GM12878 (cell line): ENCODE data around the gene ALG3. TPM values are rescaled to one million over a fixed set of nuclear protein-coding genes. Genes with fewer than 3 reads are reported as not detected.

ENCODE experiments used
- ATAC-seq: fragments of 200-7000 bp; cut with Tn5 transposase; 3 replicates; pipeline ENCODE4 v1.9.1; 2020; ENCODE audit warnings: mild to moderate bottlenecking, moderate library complexity
- BruUV-seq: library from RNA; stranded (reverse); fragments of 400-500 nt; replicated peaks from 2 replicates; lab custom pipeline; 2021; lab: Mats Ljungman, UMichigan
- CTCF ChIA-PET: fragments of 300-600 bp; sonication (Branson Sonifier 250); formaldehyde crosslinking; extraction: SDS; loops from one replicate; lab custom pipeline; 2021; ENCODE audit warnings: inconsistent platforms; lab: Yijun Ruan, JAX
- POLR2A ChIA-PET: fragments of 350-600 bp; formaldehyde crosslinking; extraction: SDS; loops from one replicate; lab custom pipeline; 2021; ENCODE audit warnings: inconsistent platforms; lab: Charles Lee
- RAD21 ChIA-PET: fragments of 300-600 bp; sonication (Branson Sonifier 250); formaldehyde crosslinking; loops from one replicate; lab custom pipeline; 2023; ENCODE audit warnings: antibody characterized with exemption; ENCODE audit not compliant: unreplicated experiment; lab: Charles Lee
- SMC1A ChIA-PET: fragments of 300-600 bp; sonication (Branson Sonifier 250); formaldehyde crosslinking; loops from one replicate; lab custom pipeline; 2023; ENCODE audit not compliant: unreplicated experiment, uncharacterized antibody; lab: Charles Lee
- DNase-seq: peaks from one replicate; pipeline ENCODE4 v3.0.0-alpha.2; 2011; ENCODE audit warnings: low read depth, low spot score
- FAIRE-seq: peaks from 3 replicates; lab custom pipeline; 2011; peaks lifted over from hg19 to GRCh38; lab: Jason Lieb, UNC
- H2AFZ ChIP-seq: 2 replicates; pipeline ENCODE4 v1.6.0; 2011; ENCODE audit warnings: low read depth, low read length, control low read depth; ENCODE audit not compliant: control insufficient read depth
- H3K27ac ChIP-seq: 2 replicates; pipeline ENCODE4 v1.5.1; 2011; ENCODE audit warnings: control low read depth; ENCODE audit not compliant: control insufficient read depth, insufficient read depth
- H3K27me3 ChIP-seq, 2 experiments: replicated peaks in 1 of 2; 2 replicates each; pipeline versions ENCODE4 v1.6.0 to v1.6.1; 2011; ENCODE audit warnings: low read length in 1 of 2; ENCODE audit not compliant: control insufficient read depth in 2 of 2, insufficient read depth in 2 of 2
- H3K36me3 ChIP-seq, 2 experiments: 2 replicates each; pipeline ENCODE4 v1.5.1; 2011; ENCODE audit warnings: low read length in 1 of 2; ENCODE audit not compliant: control insufficient read depth in 2 of 2, insufficient read depth in 2 of 2
- H3K4me1 ChIP-seq: 2 replicates; pipeline ENCODE4 v1.6.1; 2011; ENCODE audit warnings: mild to moderate bottlenecking, low read length, moderate library complexity, mixed read lengths; ENCODE audit not compliant: control insufficient read depth, insufficient read depth
- H3K4me2 ChIP-seq: 2 replicates; pipeline ENCODE4 v1.6.0; 2011; ENCODE audit warnings: control low read depth; ENCODE audit not compliant: control insufficient read depth, insufficient read depth
- H3K4me3 ChIP-seq: fragments of 200-600 bp; sonication (generic); 2 replicates; pipeline ENCODE4 v1.5.1; 2016
- H3K79me2 ChIP-seq: 2 replicates; pipeline ENCODE4 v1.6.0; 2011; ENCODE audit warnings: low read length; ENCODE audit not compliant: control insufficient read depth, insufficient read depth
- H3K9ac ChIP-seq: 2 replicates; pipeline ENCODE4 v1.8.0; 2011; ENCODE audit warnings: low read length, control low read depth, mixed read lengths; ENCODE audit not compliant: control insufficient read depth, insufficient read depth
- H3K9me3 ChIP-seq: replicated peaks from 3 replicates; pipeline ENCODE4 v1.5.1; 2011; ENCODE audit warnings: mild to moderate bottlenecking, low read length; ENCODE audit not compliant: control insufficient read depth, insufficient read depth
- H4K20me1 ChIP-seq: 2 replicates; pipeline ENCODE4 v1.6.0; 2011; ENCODE audit not compliant: control insufficient read depth, insufficient read depth
- E2F4 ChIP-seq: IDR thresholded peaks from 2 replicates; pipeline ENCODE4 v1.6.1; 2012; ENCODE audit warnings: low read depth, low read length, improper control_type of control experiment
- EED ChIP-seq: sonication (generic); IDR thresholded peaks from 2 replicates; pipeline ENCODE4 v1.6.1; 2016; ENCODE audit warnings: antibody characterized with exemption, low read depth
- GATAD2B ChIP-seq: fragments of 450-650 bp; conservative IDR thresholded peaks from 2 replicates; pipeline ENCODE4 v1.6.1; 2017; ENCODE audit warnings: low read depth, mild to moderate bottlenecking, moderate library complexity
- NR2F1 ChIP-seq: fragments of 450-650 bp; conservative IDR thresholded peaks from 2 replicates; pipeline ENCODE4 v1.6.1; 2017; ENCODE audit warnings: mild to moderate bottlenecking
- POU2F2 ChIP-seq: IDR thresholded peaks from 3 replicates; pipeline ENCODE4 v1.6.1; 2011; ENCODE audit warnings: low read depth, mild to moderate bottlenecking, low read length, borderline replicate concordance
- RELB ChIP-seq: fragments of 450-650 bp; IDR thresholded peaks from 2 replicates; pipeline ENCODE4 v1.6.1; 2017; ENCODE audit warnings: low read depth, mild to moderate bottlenecking, moderate library complexity
- TCF12 ChIP-seq: IDR thresholded peaks from 2 replicates; pipeline ENCODE4 v1.6.1; 2011; ENCODE audit warnings: low read depth, mild to moderate bottlenecking, low read length
- WRNIP1 ChIP-seq: IDR thresholded peaks from 2 replicates; pipeline ENCODE4 v1.6.1; 2011; ENCODE audit warnings: low read depth, low read length, improper control_type of control experiment, borderline replicate concordance
- ZBED1 ChIP-seq: IDR thresholded peaks from 2 replicates; pipeline ENCODE4 v1.6.1; 2016; ENCODE audit warnings: borderline replicate concordance
- WGBS: methylation state at CpG from one replicate; pipeline ENCODE4 v1.1.6; 2016; ENCODE audit warnings: low lambda C conversion rate; ENCODE audit not compliant: insufficient replicate concordance, insufficient coverage; ENCODE audit errors: missing lambda C conversion rate; 5-methylcytosine and 5-hydroxymethylcytosine counted together
- in situ Hi-C: fragments of 300-500 bp; cut with MboI; formaldehyde crosslinking; loops from 9 replicates; pipeline ENCODE4 v1.14.3; 2018; ENCODE audit warnings: mixed read lengths
- intact Hi-C: fragments of 100-400 bp; cut with micrococcal nuclease; formaldehyde crosslinking; loops from one replicate; pipeline ENCODE4 v1.14.2; 2022; ENCODE audit not compliant: unreplicated experiment
- polyA plus RNA-seq, 11 experiments: library from polyadenylated mRNA; depleted of rRNA in 4 of 11; unstranded in 6 of 11; stranded (reverse) in 5 of 11; fragments of >200 nt; fragmentation: Nextera tagmentation in 4 of 11; fragmentation: Illumina TruSeq in 1 of 11; extraction: Ambion mirVana in 4 of 11; extraction: Trizol in 1 of 11; gene quantifications; 1 replicate in 1 of 11; 2 replicates in 10 of 11; pipeline versions ENCODE4 v1.2.1 to v1.2.3, GENCODE V29; 2011 to 2016; ENCODE audit warnings: inconsistent platforms in 2 of 11, missing spikeins in 2 of 11, low read depth in 1 of 11
- total RNA-seq, 4 experiments: library from RNA; depleted of rRNA in 3 of 4; stranded (reverse); fragments of >200 nt in 3 of 4; fragmentation: Illumina TruSeq in 1 of 4; extraction: Trizol in 1 of 4; gene quantifications; 2 replicates each; pipeline versions ENCODE4 v1.2.1 to v1.2.3, GENCODE V29; 2013 to 2021
- TF ChIP-seq, protein P1 (sequence below): IDR thresholded peaks from 2 replicates; pipeline ENCODE4 v1.6.1; 2012; ENCODE audit warnings: low read length, inconsistent platforms

ALG3 gene
- total and polyA plus RNA-seq, 10 of the 15 experiments (the other 5 are each of a cell fraction or from before 2014, with no cell fraction given): 13.6 to 84.7 (median 39.4) TPM

GRCh38 chr3:184257083-184257915 lies 8.5 kb upstream of the ALG3 start:
- RAD21 ChIA-PET: interaction anchor here (0.7 kb wide), 1 partner anchor 49 kb away, joined by 4 read pairs; no protein-coding TSS in a partner anchor
- Histone ChIP-seq H3K36me3 (no peaks in the 10 kb centered on the region), H3K4me2 (no peak overlapping the region), H3K27me3 (peaks cover 2 to 4% of the 10 kb centered on the region in 2 experiments; a peak in 3 of 4 replicates), H2AFZ (no peak overlapping the region), H3K27ac (no peak overlapping the region), H3K4me3 (no peak overlapping the region), H3K9ac (no peak overlapping the region), H3K9me3 (no peaks in the 10 kb centered on the region), H3K4me1 (0 out of 2 replicates have a peak, but pooled peaks cover 4% of the 10 kb centered on the region), H3K79me2 (no peaks in the 10 kb centered on the region), H4K20me1 (no peaks in the 10 kb centered on the region)
- WGBS: 83% methylated on average over 22 of the region's 23 CpGs
- no TSS peak for BruUV-seq
- no peak for ATAC-seq
- CTCF ChIA-PET: interaction anchor here (0.8 kb wide), 1 partner anchor 19 kb away, joined by 4 read pairs; no protein-coding TSS in a partner anchor
- in situ Hi-C loops: no loop called here
- FAIRE-seq: no peak
- intact Hi-C loops: loop anchor here (10.0 kb wide), 1 partner anchor 242 kb away; the partner anchor contains the start of gene ABCC5
- POLR2A ChIA-PET: interaction anchor here (0.6 kb wide), 1 partner anchor 151 kb away, joined by 3 read pairs; no protein-coding TSS in a partner anchor
- SMC1A ChIA-PET: no interaction called here
- DNase-seq: no peak
- no peak for TF ChIP-seq TCF12
- TF ChIP-seq ZBED1: no peak
- no peak for TF ChIP-seq EED

DNA sequence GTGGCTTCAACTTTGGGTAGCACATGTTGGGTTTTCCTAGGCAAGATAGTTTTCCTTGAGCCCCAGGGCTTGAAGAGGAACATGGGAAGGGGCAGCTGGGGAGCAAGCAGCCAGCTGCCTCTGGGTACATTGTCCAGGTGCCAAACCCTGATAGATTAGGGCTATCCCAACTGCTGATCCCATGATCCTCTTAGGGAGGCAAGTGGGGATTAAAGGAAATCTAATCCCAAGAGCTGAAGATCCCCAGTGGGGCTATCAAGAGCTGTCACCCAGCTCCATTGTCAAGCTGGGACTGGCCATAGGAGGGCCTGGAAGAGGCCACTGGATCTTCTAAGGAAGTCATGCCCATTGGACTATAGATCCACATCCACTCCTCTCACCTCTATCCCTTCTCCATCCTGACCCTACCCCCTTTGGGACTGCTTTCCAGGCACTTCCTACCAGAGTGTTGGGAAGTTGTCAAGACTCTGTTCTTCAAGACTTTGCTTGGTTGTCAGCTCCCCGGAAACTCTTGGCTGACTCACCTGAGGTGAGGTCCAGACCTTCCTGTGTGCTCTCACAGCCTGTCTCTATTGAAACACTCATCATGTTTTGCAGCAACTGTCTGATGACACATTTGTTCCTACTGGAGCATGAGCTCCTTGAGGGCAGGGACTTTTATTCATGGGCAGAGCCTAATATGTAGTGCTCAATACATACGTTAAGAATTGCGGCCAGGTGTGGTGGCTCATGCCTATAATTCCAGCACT lies 6.7 kb upstream of the ALG3 start:
- FAIRE-seq: no peak
- Histone ChIP-seq H2AFZ (no peak overlapping the region), H3K9me3 (no peaks in the 10 kb centered on the region), H3K27ac (no peak overlapping the region), H3K4me1 (no peaks in the 10 kb centered on the region), H3K4me2 (no peak overlapping the region), H3K9ac (no peak overlapping the region), H3K36me3 (no peaks in the 10 kb centered on the region), H4K20me1 (no peaks in the 10 kb centered on the region), H3K4me3 (no peak overlapping the region), H3K27me3 (peaks cover 1 to 2% of the 10 kb centered on the region in 2 experiments; a peak in 3 of 4 replicates), H3K79me2 (no peaks in the 10 kb centered on the region)
- CTCF ChIA-PET: interaction anchor here (1.3 to 7.1 kb wide), 4 partner anchors 17 to 122 kb away, joined by 3 to 69 read pairs (median 4); partner anchors contain the start of gene VWA5B2
- no TSS peak for BruUV-seq
- 77% methylated on average over 3 of the region's 3 CpGs for WGBS
- intact Hi-C loops (loop anchor here (10.0 kb wide), 1 partner anchor 241 kb away; the partner anchor contains the start of gene ABCC5), in situ Hi-C loops (no loop called here)
- no peak for ATAC-seq
- POLR2A ChIA-PET: no interaction called here
- RAD21 ChIA-PET: no interaction called here
- SMC1A ChIA-PET: interaction anchor here (1.0 to 2.6 kb wide), 3 partner anchors 9 to 28 kb away, joined by 3 to 15 read pairs (median 3); no protein-coding TSS in a partner anchor
- no peak for DNase-seq
- TF ChIP-seq POU2F2: no peak
- no peak for TF ChIP-seq E2F4
- TF ChIP-seq RELB: no peak
- TF ChIP-seq NR2F1: no peak
- no peak for TF ChIP-seq WRNIP1
- TF ChIP-seq, protein P1, sequence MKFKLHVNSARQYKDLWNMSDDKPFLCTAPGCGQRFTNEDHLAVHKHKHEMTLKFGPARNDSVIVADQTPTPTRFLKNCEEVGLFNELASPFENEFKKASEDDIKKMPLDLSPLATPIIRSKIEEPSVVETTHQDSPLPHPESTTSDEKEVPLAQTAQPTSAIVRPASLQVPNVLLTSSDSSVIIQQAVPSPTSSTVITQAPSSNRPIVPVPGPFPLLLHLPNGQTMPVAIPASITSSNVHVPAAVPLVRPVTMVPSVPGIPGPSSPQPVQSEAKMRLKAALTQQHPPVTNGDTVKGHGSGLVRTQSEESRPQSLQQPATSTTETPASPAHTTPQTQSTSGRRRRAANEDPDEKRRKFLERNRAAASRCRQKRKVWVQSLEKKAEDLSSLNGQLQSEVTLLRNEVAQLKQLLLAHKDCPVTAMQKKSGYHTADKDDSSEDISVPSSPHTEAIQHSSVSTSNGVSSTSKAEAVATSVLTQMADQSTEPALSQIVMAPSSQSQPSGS: no peak
- no peak for TF ChIP-seq GATAD2B
